ENCODE data around the gene ENO1. TPM values are rescaled to one million over a fixed set of nuclear protein-coding genes. Genes with fewer than 3 reads are reported as not detected.

Gene ENO1
- 538 and 1,794 TPM in 2 replicates for total RNA-seq

DNA sequence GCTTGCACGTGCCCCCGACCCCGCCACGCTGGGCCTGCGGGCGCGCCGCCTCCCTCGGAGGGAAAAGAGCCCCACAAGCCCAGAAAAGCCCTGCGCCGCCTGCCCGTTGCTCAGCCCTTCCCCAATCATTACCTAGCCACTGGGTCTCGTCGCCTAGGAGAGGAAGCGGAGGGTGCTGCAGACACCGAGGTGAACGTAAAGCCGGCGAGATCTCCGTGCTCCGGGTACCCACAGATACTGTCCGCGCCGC lies at the start of gene ENO1:
TSS of gene ENO1 (minus strand) at position 239 of the 250 bp plus-strand sequence. CDS start 3,778 bp downstream, outside the sequence.

DNA sequence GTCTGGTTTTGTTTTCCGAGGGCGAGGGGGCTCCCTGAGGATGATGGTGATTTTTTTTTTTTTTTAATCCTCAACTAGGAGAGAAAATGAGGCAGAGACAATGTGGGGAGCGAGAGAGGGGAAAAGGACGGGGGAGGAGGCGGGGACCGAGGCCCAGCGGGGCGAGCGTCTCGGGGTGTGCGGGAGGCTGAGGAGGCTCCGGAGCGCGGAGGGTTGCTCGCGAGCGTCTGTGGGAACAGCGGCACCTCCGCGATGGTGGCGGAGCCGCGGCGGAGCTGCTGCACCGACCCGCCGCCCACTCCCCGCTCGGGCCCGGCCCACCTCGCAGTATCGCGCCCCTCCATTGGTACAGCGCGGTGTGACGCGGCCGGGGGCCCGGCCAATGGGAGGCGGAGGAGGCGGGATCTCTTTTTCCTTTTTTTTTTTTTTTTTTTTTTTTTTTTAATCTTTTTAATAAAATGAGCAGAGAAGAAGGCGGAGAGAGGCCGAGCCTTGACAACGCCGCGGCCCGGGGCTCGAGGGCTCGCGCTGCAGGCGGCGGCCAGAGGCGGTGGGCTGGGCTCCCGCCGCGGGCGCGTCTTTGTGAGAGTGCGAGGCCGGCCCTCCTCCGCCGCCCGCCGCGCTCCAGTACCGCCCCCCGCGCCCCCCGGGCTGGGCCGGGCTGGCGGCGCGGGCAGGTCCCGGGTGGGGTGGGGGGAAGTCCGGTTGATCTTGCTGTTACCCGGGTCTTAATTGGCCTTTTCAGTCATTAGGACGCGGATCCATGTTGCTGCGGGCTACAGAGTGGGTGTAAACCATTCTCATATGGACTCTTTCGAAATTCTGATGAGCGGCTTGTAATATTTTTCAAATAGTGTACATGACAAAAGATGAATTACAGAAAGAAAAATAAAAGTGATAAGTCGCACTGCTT lies 60.8 kb downstream of the ENO1 start, which contains the start of gene RERE:
TSS of gene RERE (minus strand) at position 229 of the 913 bp plus-strand sequence.

Small RNA genes lying within 50 kb of the gene (small RNA-seq; reads per million reads assigned to genes)
- gene AL139415.2 (not detected), gene MIR6728 (0.12 reads per million), gene RNU6-304P (not detected)

Other genes with a start within 250 kb of the ENO1 start
- 20.6 and 85.6 TPM in 2 replicates for gene RERE, start 61.0 kb downstream of the ENO1 start, total RNA-seq
- gene CA6, start 67.2 kb upstream of the ENO1 start, total RNA-seq = not detected in 2 replicates
- gene SLC2A7, start 147.7 kb upstream of the ENO1 start, total RNA-seq = not detected in 2 replicates
- 0.87 and 2.4 TPM in 2 replicates for gene SLC2A5, start 190.9 kb upstream of the ENO1 start, total RNA-seq

Measured in placental epithelial cell (primary cell).